ENCODE measurements around the gene IRF7.

DNA sequence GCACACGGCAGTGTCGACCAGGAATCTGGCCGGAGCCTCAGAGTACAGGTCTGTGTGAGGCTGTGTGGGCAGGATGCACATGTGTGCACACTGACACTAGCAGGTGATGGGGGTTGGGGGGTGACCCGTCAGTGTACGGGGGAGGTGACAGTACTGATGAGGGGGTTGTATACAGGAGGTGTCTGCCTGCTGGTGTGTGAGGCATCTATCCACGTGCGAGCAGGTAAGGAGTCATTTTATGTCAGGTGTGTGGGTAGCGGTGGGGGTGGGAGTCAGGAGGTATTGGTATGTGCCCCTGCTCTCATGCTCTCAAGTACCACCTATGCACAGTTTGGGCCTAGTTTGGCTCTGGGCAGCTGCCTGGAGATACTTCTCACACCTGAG, 44.0 kb downstream of the IRF7 start:
- TF ChIP-seq, protein P1, sequence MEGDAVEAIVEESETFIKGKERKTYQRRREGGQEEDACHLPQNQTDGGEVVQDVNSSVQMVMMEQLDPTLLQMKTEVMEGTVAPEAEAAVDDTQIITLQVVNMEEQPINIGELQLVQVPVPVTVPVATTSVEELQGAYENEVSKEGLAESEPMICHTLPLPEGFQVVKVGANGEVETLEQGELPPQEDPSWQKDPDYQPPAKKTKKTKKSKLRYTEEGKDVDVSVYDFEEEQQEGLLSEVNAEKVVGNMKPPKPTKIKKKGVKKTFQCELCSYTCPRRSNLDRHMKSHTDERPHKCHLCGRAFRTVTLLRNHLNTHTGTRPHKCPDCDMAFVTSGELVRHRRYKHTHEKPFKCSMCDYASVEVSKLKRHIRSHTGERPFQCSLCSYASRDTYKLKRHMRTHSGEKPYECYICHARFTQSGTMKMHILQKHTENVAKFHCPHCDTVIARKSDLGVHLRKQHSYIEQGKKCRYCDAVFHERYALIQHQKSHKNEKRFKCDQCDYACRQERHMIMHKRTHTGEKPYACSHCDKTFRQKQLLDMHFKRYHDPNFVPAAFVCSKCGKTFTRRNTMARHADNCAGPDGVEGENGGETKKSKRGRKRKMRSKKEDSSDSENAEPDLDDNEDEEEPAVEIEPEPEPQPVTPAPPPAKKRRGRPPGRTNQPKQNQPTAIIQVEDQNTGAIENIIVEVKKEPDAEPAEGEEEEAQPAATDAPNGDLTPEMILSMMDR (IDR thresholded peaks at IDR 0.05; ENCODE audit: extremely low read depth in 1 of 2, insufficient read depth in 1 of 2, low read depth in 1 of 2, low read length in 2 of 2), result no peak
- TF ChIP-seq JUN (IDR thresholded peaks at IDR 0.05; ENCODE audit: borderline replicate concordance, insufficient read depth, insufficient read length, low read depth), result no peak
- no peak for TF ChIP-seq POLR2A (IDR thresholded peaks at IDR 0.05; ENCODE audit: low read depth, low read length)
- TF ChIP-seq, protein P2, sequence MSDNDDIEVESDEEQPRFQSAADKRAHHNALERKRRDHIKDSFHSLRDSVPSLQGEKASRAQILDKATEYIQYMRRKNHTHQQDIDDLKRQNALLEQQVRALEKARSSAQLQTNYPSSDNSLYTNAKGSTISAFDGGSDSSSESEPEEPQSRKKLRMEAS (IDR thresholded peaks at IDR 0.05; ENCODE audit: insufficient read depth, insufficient read length), result no peak
- TF ChIP-seq EZH2 (IDR thresholded peaks at IDR 0.05; ENCODE audit: borderline replicate concordance, low read depth, low read length, severe bottlenecking), result no peak
- no peak for TF ChIP-seq POLR2AphosphoS5 (IDR thresholded peaks at IDR 0.05; ENCODE audit: insufficient read depth, low read depth, low read length)
- TF ChIP-seq FOS (IDR thresholded peaks at IDR 0.05; ENCODE audit: borderline replicate concordance, insufficient read depth, low read length), result no peak
- TF ChIP-seq GATA2 (IDR thresholded peaks at IDR 0.05; ENCODE audit: insufficient read depth, insufficient read length, low read depth, low read length), result no peak
- TF ChIP-seq MYC (IDR thresholded peaks at IDR 0.05; ENCODE audit: low read depth, low read length), result no peak
